Nephron (organoid): Measurements from ENCODE around the gene DOCK1.

ENCODE experiments used
- H3K27ac Mint-ChIP-seq, 3 experiments: 2 replicates each; pipeline ENCODE4 v1.8.0; 2020; ENCODE audit warnings: mixed read lengths in 3 of 3, mild to moderate bottlenecking in 2 of 3, moderate library complexity in 1 of 3
- H3K27me3 Mint-ChIP-seq: 2 replicates; pipeline ENCODE4 v1.8.0; 2021; ENCODE audit warnings: low read depth, mild to moderate bottlenecking, moderate library complexity, mixed read lengths
- H3K36me3 Mint-ChIP-seq: 2 replicates; pipeline ENCODE4 v1.8.0; 2020; ENCODE audit warnings: low read depth, mixed read lengths
- H3K4me1 Mint-ChIP-seq: 2 replicates; pipeline ENCODE4 v1.8.0; 2020; ENCODE audit warnings: mixed read lengths
- H3K4me3 Mint-ChIP-seq, 3 experiments: 2 replicates each; pipeline ENCODE4 v1.8.0; 2020; ENCODE audit warnings: mild to moderate bottlenecking in 3 of 3, mixed read lengths in 3 of 3, moderate library complexity in 2 of 3
- H3K9me3 Mint-ChIP-seq: 2 replicates; pipeline ENCODE4 v1.8.0; 2020; ENCODE audit warnings: mixed read lengths
- TF ChIP-seq, protein P1 (sequence below), 3 experiments: fragments of 200-600 bp; sonication (generic); IDR thresholded peaks; one replicate each; pipeline ENCODE4 v1.5.0; 2021; ENCODE audit warnings: antibody characterized with exemption in 3 of 3; ENCODE audit not compliant: unreplicated experiment in 3 of 3

Gene DOCK1

DNA sequence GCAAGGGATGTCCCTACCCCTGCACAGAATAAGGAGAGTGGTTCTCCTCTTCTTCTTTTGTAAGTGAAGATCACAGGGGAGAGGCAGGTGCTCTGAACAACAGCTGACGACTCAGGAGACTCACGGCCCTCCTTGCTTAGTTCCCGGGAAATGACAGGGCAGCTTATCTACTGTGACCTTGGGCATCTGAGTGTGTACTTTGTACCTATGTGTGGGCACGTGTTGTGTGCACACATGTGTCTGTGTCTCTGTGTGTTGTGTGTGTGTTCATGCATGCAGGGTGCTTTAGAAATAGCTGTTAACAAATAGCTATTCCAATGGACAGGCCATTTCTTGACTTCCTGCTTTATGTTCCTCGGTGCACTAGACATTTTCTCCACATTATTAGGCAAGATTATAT lies 563.4 kb downstream of the DOCK1 start:
- Mint-ChIP-seq H3K36me3 (no peaks in the 10 kb centered on the region), H3K27ac (no peak overlapping the region), H3K4me3 (no peak overlapping the region), H3K27me3 (peaks cover 49% of the 10 kb centered on the region), H3K9me3 (peaks cover 3% of the 10 kb centered on the region), H3K4me1 (no peaks in the 10 kb centered on the region)
- TF ChIP-seq, protein P1, sequence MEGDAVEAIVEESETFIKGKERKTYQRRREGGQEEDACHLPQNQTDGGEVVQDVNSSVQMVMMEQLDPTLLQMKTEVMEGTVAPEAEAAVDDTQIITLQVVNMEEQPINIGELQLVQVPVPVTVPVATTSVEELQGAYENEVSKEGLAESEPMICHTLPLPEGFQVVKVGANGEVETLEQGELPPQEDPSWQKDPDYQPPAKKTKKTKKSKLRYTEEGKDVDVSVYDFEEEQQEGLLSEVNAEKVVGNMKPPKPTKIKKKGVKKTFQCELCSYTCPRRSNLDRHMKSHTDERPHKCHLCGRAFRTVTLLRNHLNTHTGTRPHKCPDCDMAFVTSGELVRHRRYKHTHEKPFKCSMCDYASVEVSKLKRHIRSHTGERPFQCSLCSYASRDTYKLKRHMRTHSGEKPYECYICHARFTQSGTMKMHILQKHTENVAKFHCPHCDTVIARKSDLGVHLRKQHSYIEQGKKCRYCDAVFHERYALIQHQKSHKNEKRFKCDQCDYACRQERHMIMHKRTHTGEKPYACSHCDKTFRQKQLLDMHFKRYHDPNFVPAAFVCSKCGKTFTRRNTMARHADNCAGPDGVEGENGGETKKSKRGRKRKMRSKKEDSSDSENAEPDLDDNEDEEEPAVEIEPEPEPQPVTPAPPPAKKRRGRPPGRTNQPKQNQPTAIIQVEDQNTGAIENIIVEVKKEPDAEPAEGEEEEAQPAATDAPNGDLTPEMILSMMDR (IDR thresholded peaks at IDR 0.05; ENCODE audit: unreplicated experiment in 3 of 3): no peak

DNA sequence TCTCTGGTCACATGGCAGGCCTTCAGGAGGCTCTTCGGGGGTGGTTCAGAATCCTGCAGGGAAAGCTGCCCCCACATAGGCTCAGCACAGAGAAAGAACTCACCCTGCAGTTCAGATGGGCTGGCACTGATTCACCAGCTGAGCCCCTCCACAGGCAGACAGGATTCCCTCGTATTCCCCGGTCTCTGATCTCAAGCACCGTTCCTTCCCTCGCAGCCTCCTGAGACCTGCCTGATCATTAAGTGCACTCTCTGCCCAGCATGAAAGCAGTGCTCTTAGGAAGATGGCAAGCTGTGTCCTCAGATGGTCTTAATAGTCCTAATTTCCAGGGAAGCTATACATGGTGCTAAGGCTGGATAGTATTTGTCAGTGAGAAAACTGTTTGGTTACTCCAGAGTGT lies 565.7 kb downstream of the DOCK1 start:
- no peaks in the 10 kb centered on the region for H3K36me3 Mint-ChIP-seq
- H3K27me3 Mint-ChIP-seq: peaks cover 42% of the 10 kb centered on the region
- no peak overlapping the region for H3K27ac Mint-ChIP-seq
- H3K4me3 Mint-ChIP-seq: no peak overlapping the region
- H3K4me1 Mint-ChIP-seq: no peaks in the 10 kb centered on the region
- TF ChIP-seq, protein P1 (IDR thresholded peaks at IDR 0.05; ENCODE audit: unreplicated experiment in 3 of 3): no peak
- H3K9me3 Mint-ChIP-seq: peaks cover 5% of the 10 kb centered on the region

DNA sequence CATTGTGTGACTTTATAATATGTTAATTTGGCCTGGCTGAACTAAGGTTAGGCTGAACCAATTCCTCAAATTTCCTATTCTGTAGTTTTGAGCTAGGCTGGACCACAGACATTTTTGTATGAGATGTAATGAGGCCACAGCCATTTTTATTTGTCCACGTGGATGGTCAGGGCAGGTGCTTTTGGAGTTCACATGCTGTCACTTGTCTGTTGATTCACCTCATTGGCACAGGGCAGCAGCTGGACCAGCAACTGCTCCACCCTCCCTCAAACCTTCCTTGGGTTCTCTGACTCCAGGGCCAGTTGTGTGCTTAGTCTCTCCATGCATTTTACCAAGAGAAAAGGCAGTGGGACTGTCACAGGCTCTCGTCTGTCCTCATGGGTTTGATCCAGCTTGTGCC lies 567.7 kb downstream of the DOCK1 start:
- TF ChIP-seq, protein P1 (IDR thresholded peaks at IDR 0.05; ENCODE audit: unreplicated experiment in 3 of 3): no peak
- Mint-ChIP-seq H3K4me3 (no peak overlapping the region), H3K4me1 (no peaks in the 10 kb centered on the region), H3K27ac (no peak overlapping the region), H3K27me3 (peaks cover 35% of the 10 kb centered on the region), H3K36me3 (no peaks in the 10 kb centered on the region), H3K9me3 (peaks cover 5% of the 10 kb centered on the region)

DNA sequence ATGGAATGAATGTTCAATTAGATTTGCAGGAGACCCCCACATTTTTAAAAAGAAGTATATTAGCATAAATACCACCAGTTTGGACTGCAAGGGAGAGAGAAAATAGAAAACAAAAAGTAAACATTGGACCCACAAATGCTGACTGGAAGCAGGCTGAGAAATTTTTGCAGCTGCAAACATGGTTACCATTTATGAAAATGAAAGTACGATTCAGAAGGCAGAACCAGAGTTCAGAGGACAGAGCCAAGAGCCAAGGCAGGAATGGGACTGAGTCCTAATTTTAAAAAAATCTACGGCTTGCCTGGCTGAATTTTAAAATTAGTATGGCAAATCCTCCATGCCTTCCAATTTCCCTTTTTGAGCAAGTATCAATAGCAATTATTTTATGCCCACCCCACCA lies 569.3 kb downstream of the DOCK1 start:
- H3K4me3 Mint-ChIP-seq: no peak overlapping the region
- peaks cover 32% of the 10 kb centered on the region for H3K27me3 Mint-ChIP-seq
- TF ChIP-seq, protein P1 (IDR thresholded peaks at IDR 0.05; ENCODE audit: unreplicated experiment in 3 of 3): no peak
- peaks cover 7% of the 10 kb centered on the region for H3K9me3 Mint-ChIP-seq
- no peaks in the 10 kb centered on the region for H3K4me1 Mint-ChIP-seq
- H3K27ac Mint-ChIP-seq: no peak overlapping the region
- H3K36me3 Mint-ChIP-seq: no peaks in the 10 kb centered on the region

DNA sequence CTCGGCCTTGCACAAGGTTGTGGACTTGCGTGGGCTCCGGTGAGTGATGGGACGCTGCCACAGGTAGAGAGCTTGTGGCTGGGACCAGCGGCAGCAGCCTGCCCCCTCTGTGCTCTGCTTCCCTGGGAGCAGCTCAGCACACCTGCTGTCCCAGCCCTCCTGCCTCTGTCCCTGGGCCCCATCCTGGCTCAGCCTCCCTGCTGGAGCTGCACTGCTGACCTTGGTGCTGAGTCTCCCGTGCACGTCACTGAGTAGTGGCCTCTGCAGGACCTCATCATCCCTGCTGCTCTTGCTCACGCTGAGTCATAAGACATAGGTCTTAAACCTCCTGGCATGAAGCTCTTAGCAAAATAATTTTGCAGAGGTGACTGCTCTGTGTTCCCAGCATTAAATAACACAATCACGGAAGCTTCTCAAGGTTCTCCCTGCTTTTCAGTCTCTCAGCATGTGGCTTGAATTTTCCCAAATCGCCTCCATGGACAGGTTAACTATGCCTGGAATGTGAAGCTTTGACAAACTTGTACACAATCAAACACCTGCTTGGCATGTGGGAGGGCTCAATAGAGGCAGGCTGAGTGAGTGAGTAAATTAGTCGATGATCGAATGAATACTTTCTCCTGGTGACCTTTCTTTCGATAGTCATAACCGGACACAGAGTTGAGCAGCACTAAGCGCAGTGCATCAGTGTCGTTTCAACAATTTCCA lies 580.1 kb downstream of the DOCK1 start:
- Mint-ChIP-seq H3K4me1 (peaks cover 15% of the 10 kb centered on the region), H3K27me3 (peaks cover 24% of the 10 kb centered on the region), H3K4me3 (no peak overlapping the region), H3K36me3 (no peaks in the 10 kb centered on the region), H3K27ac (peak overlapping the region in 1 of 3 experiments; percentile 28), H3K9me3 (no peaks in the 10 kb centered on the region)
- TF ChIP-seq, protein P1 (IDR thresholded peaks at IDR 0.05; ENCODE audit: unreplicated experiment in 3 of 3): no peak

DNA sequence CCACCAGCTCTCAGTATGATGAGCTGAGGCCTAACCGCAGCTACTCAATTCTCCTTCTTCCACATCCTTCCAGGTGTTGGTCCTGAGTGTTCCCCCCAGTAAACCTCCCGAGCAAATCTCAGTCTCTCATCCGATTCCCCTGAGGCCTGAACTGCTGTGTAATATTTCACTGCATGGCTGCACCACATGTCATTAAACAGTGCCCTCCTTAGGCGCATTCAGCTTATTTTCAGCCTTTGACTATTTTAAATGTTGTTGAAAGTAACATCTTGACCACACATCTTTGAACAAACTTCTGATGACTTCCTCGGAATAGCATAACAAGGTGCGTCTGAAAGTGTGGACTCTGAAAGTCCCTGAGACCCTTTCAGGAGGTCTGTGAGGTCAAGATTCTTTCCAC lies 581.1 kb downstream of the DOCK1 start:
- H3K27me3 Mint-ChIP-seq: peaks cover 32% of the 10 kb centered on the region
- no peaks in the 10 kb centered on the region for H3K36me3 Mint-ChIP-seq
- no peaks in the 10 kb centered on the region for H3K9me3 Mint-ChIP-seq
- H3K4me1 Mint-ChIP-seq: peaks cover 15% of the 10 kb centered on the region
- H3K27ac Mint-ChIP-seq: no peak overlapping the region
- H3K4me3 Mint-ChIP-seq: no peak overlapping the region
- TF ChIP-seq, protein P1 (IDR thresholded peaks at IDR 0.05; ENCODE audit: unreplicated experiment in 3 of 3): no peak
